ENCODE measurements around the gene TTC13. TPM values are rescaled to one million over a fixed set of nuclear protein-coding genes. Genes with fewer than 3 reads are reported as not detected.
"Not testable (repeated sequence)": the region's sequence is repeated elsewhere in the genome, so short reads cannot be mapped to it uniquely, and the experiment has no call there.

Gene TTC13
- total RNA-seq, 4 donors from 2014 or later: 7.4 to 47.0 (median 14.9) TPM

- TF ChIP-seq CTCF (IDR thresholded peaks at IDR 0.05): no peak
- DNase-seq (ENCODE audit: low spot score) (no peak), ATAC-seq (ENCODE audit: low FRiP score) (no peak)
Measured at GRCh38 chr1:231011963-231012362, 33.3 kb upstream of the TTC13 start.

- no peak for DNase-seq (ENCODE audit: low spot score)
- ATAC-seq (ENCODE audit: low FRiP score): no peak
- TF ChIP-seq CTCF (IDR thresholded peaks at IDR 0.05): no peak
Measured at GRCh38 chr1:231011360-231011759, 32.7 kb upstream of the TTC13 start.

GRCh38 chr1:231007535-231007934, 28.9 kb upstream of the TTC13 start:
- ATAC-seq (ENCODE audit: low FRiP score); DNase-seq (ENCODE audit: low spot score): not testable (repeated sequence)

- ATAC-seq (ENCODE audit: low FRiP score) (no peak), DNase-seq (ENCODE audit: low spot score) (no peak)
- no peak for TF ChIP-seq CTCF (IDR thresholded peaks at IDR 0.05)
Measured at GRCh38 chr1:231001892-231002291, 23.2 kb upstream of the TTC13 start.

- TF ChIP-seq CTCF (IDR thresholded peaks at IDR 0.05): no peak
- ATAC-seq (ENCODE audit: low FRiP score): no peak
- DNase-seq (ENCODE audit: low spot score): no peak
Measured at GRCh38 chr1:231000639-231001038, 22.0 kb upstream of the TTC13 start.

GRCh38 chr1:231000201-231000600, 21.5 kb upstream of the TTC13 start:
- no peak for DNase-seq (ENCODE audit: low spot score)
- no peak for TF ChIP-seq CTCF (IDR thresholded peaks at IDR 0.05)
- no peak for ATAC-seq (ENCODE audit: low FRiP score)

GRCh38 chr1:230994860-230995259, 16.2 kb upstream of the TTC13 start:
- TF ChIP-seq CTCF (IDR thresholded peaks at IDR 0.05): no peak
- ATAC-seq (ENCODE audit: low FRiP score) (no peak), DNase-seq (ENCODE audit: low spot score) (no peak)
